ENCODE measurements around the gene BBS10. TPM values are rescaled to one million over a fixed set of nuclear protein-coding genes. Genes with fewer than 3 reads are reported as not detected.
A peak's percentile ranks its signal among the peaks of the same experiment; 100 is the strongest.
"Not testable (repeated sequence)": the region's sequence is repeated elsewhere in the genome, so short reads cannot be mapped to it uniquely, and the experiment has no call there.

The BBS10 gene
- total and polyA plus RNA-seq, 3 experiments from 2014 or later, result 1.6 to 6.1 (median 5.9) TPM

GRCh38 chr12:76375470-76375869, 27.3 kb upstream of the BBS10 start:
- no peaks in the 10 kb centered on the region for H3K4me1 Mint-ChIP-seq
- no peak overlapping the region for H3K27ac Mint-ChIP-seq
- H3K9me3 Mint-ChIP-seq, result no peaks in the 10 kb centered on the region
- no peak overlapping the region for H3K27ac ChIP-seq (ENCODE audit: low read depth, low read length)
- H3K27me3 ChIP-seq (ENCODE audit: insufficient read depth, low read length, poor library complexity, severe bottlenecking), result no peaks in the 10 kb centered on the region
- no peaks in the 10 kb centered on the region for H3K4me1 ChIP-seq (ENCODE audit: insufficient read depth, low read length)
- POLR2A ChIA-PET, result interaction anchor here (0.6 kb wide), 1 partner anchor 41 kb away, joined by 3 read pairs; no protein-coding TSS in a partner anchor
- peaks cover 27% of the 10 kb centered on the region for H3K36me3 ChIP-seq (ENCODE audit: insufficient read depth, low read length)
- no peak overlapping the region for H3K4me3 ChIP-seq (ENCODE audit: low read length)
- peaks cover 14 to 82% (median 30%) of the 10 kb centered on the region in 3 donors for H3K36me3 Mint-ChIP-seq
- CTCF ChIA-PET, result no interaction called here
- no peak for DNase-seq
- H3K27me3 Mint-ChIP-seq, result no peaks in the 10 kb centered on the region
- H3K4me3 Mint-ChIP-seq, result no peak overlapping the region
- no peaks in the 10 kb centered on the region for H3K9me3 ChIP-seq (ENCODE audit: low read length)

DNA sequence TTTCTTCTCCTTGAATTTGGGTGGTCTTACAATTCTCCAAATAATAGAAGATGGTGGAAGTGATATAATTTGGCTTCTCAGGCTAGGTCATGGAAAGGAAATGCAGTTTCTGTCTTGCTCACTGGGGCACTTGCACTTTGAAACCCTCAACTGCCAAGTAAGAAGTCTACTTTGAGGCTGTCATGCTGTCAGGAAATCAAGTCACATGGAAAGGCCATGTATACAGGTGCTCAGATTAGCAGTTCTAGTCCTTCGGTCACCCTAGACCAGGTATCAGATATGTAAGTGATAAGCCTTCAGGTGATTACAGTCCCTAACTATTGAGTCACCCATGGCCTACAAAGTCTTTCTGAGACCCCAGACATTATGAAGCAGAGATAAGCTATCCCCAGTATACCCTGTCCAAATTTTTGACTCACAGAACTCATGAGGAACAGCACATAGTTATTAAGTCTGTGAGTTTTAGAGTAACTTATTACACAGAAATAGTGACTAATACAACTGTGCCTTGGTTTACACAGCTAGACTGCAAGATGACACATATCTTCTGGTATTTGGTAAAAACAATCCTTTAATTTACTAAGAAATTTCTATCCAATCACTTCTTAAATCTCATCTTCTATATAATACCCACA, 26.3 kb upstream of the BBS10 start:
- Mint-ChIP-seq H3K27ac (peak overlapping the region in 1 of 8 donors; percentile 75), H3K4me3 (no peak overlapping the region), H3K4me1 (no peaks in the 10 kb centered on the region), H3K27me3 (no peaks in the 10 kb centered on the region), H3K9me3 (no peaks in the 10 kb centered on the region), H3K36me3 (peaks cover 20 to 83% (median 33%) of the 10 kb centered on the region in 3 donors)
- POLR2A ChIA-PET, result no interaction called here
- Histone ChIP-seq H3K36me3 (ENCODE audit: insufficient read depth, low read length) (peaks cover 31% of the 10 kb centered on the region), H3K4me1 (ENCODE audit: insufficient read depth, low read length) (no peaks in the 10 kb centered on the region), H3K27me3 (ENCODE audit: insufficient read depth, low read length, poor library complexity, severe bottlenecking) (no peaks in the 10 kb centered on the region), H3K27ac (ENCODE audit: low read depth, low read length) (no peak overlapping the region), H3K4me3 (ENCODE audit: low read length) (no peak overlapping the region), H3K9me3 (ENCODE audit: low read length) (no peaks in the 10 kb centered on the region)
- CTCF ChIA-PET, result no interaction called here
- no peak for DNase-seq

DNA sequence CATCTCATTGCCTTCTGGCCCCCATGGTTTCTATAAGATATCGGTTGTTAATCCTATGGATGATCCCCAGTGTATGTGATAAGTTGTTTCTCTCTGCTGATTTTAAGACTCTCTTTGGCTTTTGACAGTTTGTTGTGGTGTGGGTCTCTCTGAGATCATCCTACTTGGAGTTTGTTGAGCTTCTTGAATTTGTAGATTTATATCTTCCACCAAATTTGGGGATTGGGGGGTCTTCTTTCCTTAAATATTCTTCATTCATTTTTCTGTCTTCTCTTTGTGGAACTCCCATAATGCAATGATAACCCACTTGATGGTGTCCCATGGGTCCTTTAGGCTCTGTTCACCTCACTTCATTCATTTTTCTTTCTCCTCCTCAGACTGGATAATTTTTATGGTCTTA, 20.0 kb upstream of the BBS10 start:
- DNase-seq, result no peak
- Histone ChIP-seq H3K4me3 (ENCODE audit: low read length) (no peak overlapping the region), H3K27me3 (ENCODE audit: insufficient read depth, low read length, poor library complexity, severe bottlenecking) (no peaks in the 10 kb centered on the region), H3K27ac (ENCODE audit: low read depth, low read length) (no peak overlapping the region), H3K4me1 (ENCODE audit: insufficient read depth, low read length) (no peaks in the 10 kb centered on the region), H3K36me3 (ENCODE audit: insufficient read depth, low read length) (peaks cover 18% of the 10 kb centered on the region), H3K9me3 (ENCODE audit: low read length) (no peaks in the 10 kb centered on the region)
- H3K36me3 Mint-ChIP-seq, result peaks cover 54 to 88% (median 61%) of the 10 kb centered on the region in 3 donors
- peak overlapping the region in 3 of 8 donors; percentile 11 to 39 (median 38) for H3K27ac Mint-ChIP-seq
- ChIA-PET POLR2A (no interaction called here), CTCF (no interaction called here)
- H3K9me3 Mint-ChIP-seq, result peaks cover 0 to 17% (median 5%) of the 10 kb centered on the region in 5 donors
- H3K27me3 Mint-ChIP-seq, result no peaks in the 10 kb centered on the region
- no peak overlapping the region for H3K4me3 Mint-ChIP-seq
- no peaks in the 10 kb centered on the region for H3K4me1 Mint-ChIP-seq

DNA sequence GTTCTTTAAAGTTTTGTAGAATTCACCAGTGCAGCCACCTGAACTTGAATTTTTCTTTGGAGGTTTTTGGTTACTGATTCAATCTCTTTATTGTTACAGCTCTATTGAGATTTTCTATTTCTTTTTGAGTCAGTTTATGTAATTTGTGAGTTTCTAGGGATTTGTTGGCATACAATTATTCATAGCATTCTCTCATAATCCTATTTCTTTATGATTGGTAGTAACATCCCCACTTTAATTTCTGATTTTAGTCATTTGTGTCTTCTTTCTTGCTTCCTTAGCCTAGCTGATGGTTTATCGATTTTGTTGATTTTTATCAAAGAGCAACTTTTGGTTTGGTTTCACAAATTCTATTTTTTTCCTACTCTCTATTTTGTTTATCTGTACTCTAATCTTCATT, 17.9 kb upstream of the BBS10 start:
- no peaks in the 10 kb centered on the region for H3K4me1 ChIP-seq (ENCODE audit: insufficient read depth, low read length)
- no peak overlapping the region for H3K4me3 ChIP-seq (ENCODE audit: low read length)
- CTCF ChIA-PET, result no interaction called here
- no peak for DNase-seq
- Mint-ChIP-seq H3K27me3 (no peaks in the 10 kb centered on the region), H3K9me3 (peaks cover 0 to 17% (median 5%) of the 10 kb centered on the region in 5 donors), H3K4me3 (no peak overlapping the region), H3K4me1 (peaks cover 0 to 2% (median 0%) of the 10 kb centered on the region in 3 donors), H3K27ac (no peak overlapping the region), H3K36me3 (peaks cover 52 to 86% (median 61%) of the 10 kb centered on the region in 3 donors)
- no peaks in the 10 kb centered on the region for H3K9me3 ChIP-seq (ENCODE audit: low read length)
- POLR2A ChIA-PET, result no interaction called here
- H3K27me3 ChIP-seq (ENCODE audit: insufficient read depth, low read length, poor library complexity, severe bottlenecking), result no peaks in the 10 kb centered on the region
- peaks cover 18% of the 10 kb centered on the region for H3K36me3 ChIP-seq (ENCODE audit: insufficient read depth, low read length)
- H3K27ac ChIP-seq (ENCODE audit: low read depth, low read length), result no peak overlapping the region

- Mint-ChIP-seq H3K9me3 (peaks cover 0 to 17% (median 5%) of the 10 kb centered on the region in 5 donors), H3K36me3 (peaks cover 45 to 89% (median 57%) of the 10 kb centered on the region in 3 donors)
- H3K4me3 ChIP-seq (ENCODE audit: low read length); H3K27ac ChIP-seq (ENCODE audit: low read depth, low read length); H3K27me3 Mint-ChIP-seq; H3K27ac Mint-ChIP-seq; H3K4me3 Mint-ChIP-seq; H3K4me1 ChIP-seq (ENCODE audit: insufficient read depth, low read length); POLR2A ChIA-PET; CTCF ChIA-PET; H3K27me3 ChIP-seq (ENCODE audit: insufficient read depth, low read length, poor library complexity, severe bottlenecking); DNase-seq; H3K9me3 ChIP-seq (ENCODE audit: low read length); H3K4me1 Mint-ChIP-seq; H3K36me3 ChIP-seq (ENCODE audit: insufficient read depth, low read length): not testable (repeated sequence)
These were observed 15.9 kb upstream of the BBS10 start for GRCh38 chr12:76364131-76364530.

GRCh38 chr12:76360316-76360715, 12.1 kb upstream of the BBS10 start:
- ChIA-PET CTCF (no interaction called here), POLR2A (no interaction called here)
- Mint-ChIP-seq H3K27me3 (peaks cover 0 to 1% of the 10 kb centered on the region in 2 donors), H3K4me1 (peaks cover 0 to 2% (median 0%) of the 10 kb centered on the region in 3 donors), H3K9me3 (peaks cover 0 to 5% (median 4%) of the 10 kb centered on the region in 5 donors), H3K4me3 (no peak overlapping the region), H3K36me3 (peaks cover 20 to 83% (median 26%) of the 10 kb centered on the region in 3 donors), H3K27ac (peak overlapping the region in 1 of 8 donors; percentile 36)
- Histone ChIP-seq H3K9me3 (ENCODE audit: low read length) (no peaks in the 10 kb centered on the region), H3K4me1 (ENCODE audit: insufficient read depth, low read length) (no peaks in the 10 kb centered on the region), H3K4me3 (ENCODE audit: low read length) (no peak overlapping the region), H3K36me3 (ENCODE audit: insufficient read depth, low read length) (peaks cover 10% of the 10 kb centered on the region), H3K27ac (ENCODE audit: low read depth, low read length) (no peak overlapping the region), H3K27me3 (ENCODE audit: insufficient read depth, low read length, poor library complexity, severe bottlenecking) (no peaks in the 10 kb centered on the region)
- no peak for DNase-seq

GRCh38 chr12:76356071-76356470, 7.9 kb upstream of the BBS10 start:
- DNase-seq, result no peak
- no peaks in the 10 kb centered on the region for H3K4me1 Mint-ChIP-seq
- peak overlapping the region in 1 of 8 donors; percentile 12 for H3K27ac Mint-ChIP-seq
- peaks cover 10% of the 10 kb centered on the region for H3K36me3 ChIP-seq (ENCODE audit: insufficient read depth, low read length)
- ChIA-PET CTCF (interaction anchor here (0.5 to 1.0 kb wide), 2 partner anchors 231 to 248 kb away, joined by 3 read pairs; no protein-coding TSS in a partner anchor), POLR2A (no interaction called here)
- no peak overlapping the region for H3K4me3 ChIP-seq (ENCODE audit: low read length)
- H3K27me3 Mint-ChIP-seq, result peaks cover 0 to 1% of the 10 kb centered on the region in 2 donors
- no peak overlapping the region for H3K4me3 Mint-ChIP-seq
- H3K27ac ChIP-seq (ENCODE audit: low read depth, low read length), result no peak overlapping the region
- H3K9me3 ChIP-seq (ENCODE audit: low read length), result no peaks in the 10 kb centered on the region
- peaks cover 5 to 53% (median 13%) of the 10 kb centered on the region in 3 donors for H3K36me3 Mint-ChIP-seq
- no peaks in the 10 kb centered on the region for H3K27me3 ChIP-seq (ENCODE audit: insufficient read depth, low read length, poor library complexity, severe bottlenecking)
- H3K4me1 ChIP-seq (ENCODE audit: insufficient read depth, low read length), result no peaks in the 10 kb centered on the region
- no peaks in the 10 kb centered on the region for H3K9me3 Mint-ChIP-seq

- no peak overlapping the region for H3K27ac ChIP-seq (ENCODE audit: low read depth, low read length)
- peaks cover 17% of the 10 kb centered on the region for H3K4me1 ChIP-seq (ENCODE audit: insufficient read depth, low read length)
- no peak for DNase-seq
- no peaks in the 10 kb centered on the region for H3K9me3 ChIP-seq (ENCODE audit: low read length)
- peaks cover 0 to 2% of the 10 kb centered on the region in 2 donors for H3K27me3 Mint-ChIP-seq
- CTCF ChIA-PET, result no interaction called here
- H3K36me3 ChIP-seq (ENCODE audit: insufficient read depth, low read length), result no peaks in the 10 kb centered on the region
- H3K27ac Mint-ChIP-seq, result peak overlapping the region in 5 of 8 donors; percentile 4 to 93 (median 19)
- no peaks in the 10 kb centered on the region for H3K9me3 Mint-ChIP-seq
- no peak overlapping the region for H3K4me3 ChIP-seq (ENCODE audit: low read length)
- H3K36me3 Mint-ChIP-seq, result peaks cover 0 to 6% (median 2%) of the 10 kb centered on the region in 3 donors
- POLR2A ChIA-PET, result interaction anchor here (2.5 kb wide), 1 partner anchor 417 kb away, joined by 8 read pairs; the partner anchor contains the start of gene ZDHHC17
- H3K4me1 Mint-ChIP-seq, result peaks cover 27 to 37% (median 32%) of the 10 kb centered on the region in 3 donors
- peak overlapping the region; percentile 94 to 100 (median 97) for H3K4me3 Mint-ChIP-seq
- H3K27me3 ChIP-seq (ENCODE audit: insufficient read depth, low read length, poor library complexity, severe bottlenecking), result no peaks in the 10 kb centered on the region
These were observed 1.3 kb downstream of the BBS10 start for GRCh38 chr12:76346798-76347420.
